SIG-M5 treated with dmso at 0.1 percent for 504 hours (cell line): Measurements from ENCODE around the gene CDKN1C.
"Not testable (repeated sequence)": the region's sequence is repeated elsewhere in the genome, so short reads cannot be mapped to it uniquely, and the experiment has no call there.

Experiments
- DNase-seq: peaks from one replicate; lab custom pipeline; 2025; ENCODE audit not compliant: unreplicated experiment; lab: John Stamatoyannopoulos, UW

Gene CDKN1C

GRCh38 chr11:2909133-2909902, 23.7 kb upstream of the CDKN1C start:
- no peak for DNase-seq

GRCh38 chr11:2908130-2908529, 22.6 kb upstream of the CDKN1C start:
- no peak for DNase-seq

- not testable (repeated sequence) for DNase-seq
These were observed 19.7 kb upstream of the CDKN1C start for GRCh38 chr11:2905299-2905698.

- no peak for DNase-seq
These were observed 18.8 kb upstream of the CDKN1C start for GRCh38 chr11:2904153-2905052.

GRCh38 chr11:2903672-2904011, 18.1 kb upstream of the CDKN1C start:
- DNase-seq: no peak

- DNase-seq: no peak
These were observed 17.5 kb upstream of the CDKN1C start for GRCh38 chr11:2902784-2903671.

GRCh38 chr11:2901854-2902783, 16.5 kb upstream of the CDKN1C start:
- DNase-seq: peak; percentile 90

GRCh38 chr11:2901196-2901796, 15.7 kb upstream of the CDKN1C start:
- DNase-seq: no peak

- DNase-seq: no peak
These were observed 13.7 kb upstream of the CDKN1C start for GRCh38 chr11:2899080-2899783.

- DNase-seq: peak; percentile 79
These were observed 12.9 kb upstream of the CDKN1C start for GRCh38 chr11:2898366-2899079.

GRCh38 chr11:2897048-2897447, 11.5 kb upstream of the CDKN1C start:
- no peak for DNase-seq

- DNase-seq: no peak
These were observed 10.5 kb upstream of the CDKN1C start for GRCh38 chr11:2896047-2896446.

- DNase-seq: no peak
These were observed 8.4 kb upstream of the CDKN1C start for GRCh38 chr11:2893935-2894334.

GRCh38 chr11:2892967-2893528, 7.5 kb upstream of the CDKN1C start:
- DNase-seq: no peak

GRCh38 chr11:2892215-2892966, 6.8 kb upstream of the CDKN1C start:
- DNase-seq: no peak

GRCh38 chr11:2891326-2892214, 6.0 kb upstream of the CDKN1C start:
- no peak for DNase-seq
